Choroid plexus epithelial cell (primary cell): ENCODE measurements around the gene CARD6.
A peak's percentile ranks its signal among the peaks of the same experiment; 100 is the strongest.

ENCODE experiments used
- DNase-seq: peaks from one replicate; pipeline ENCODE4 v3.0.0-alpha.2; 2010; ENCODE audit warnings: low read depth
- H3K4me3 ChIP-seq: 2 replicates; pipeline ENCODE4 v1.5.1; 2011; ENCODE audit warnings: low read depth, mild to moderate bottlenecking, control low read depth, low read length, moderate library complexity
- CTCF ChIP-seq: conservative IDR thresholded peaks from 2 replicates; pipeline ENCODE4 v1.5.1; 2011; ENCODE audit warnings: low read depth, mild to moderate bottlenecking, control low read depth, inconsistent platforms, low read length, moderate library complexity

Gene CARD6

GRCh38 chr5:40831346-40832210 lies 9.6 kb upstream of the CARD6 start:
- no peak overlapping the region for H3K4me3 ChIP-seq
- TF ChIP-seq CTCF: no peak
- no peak for DNase-seq

DNA sequence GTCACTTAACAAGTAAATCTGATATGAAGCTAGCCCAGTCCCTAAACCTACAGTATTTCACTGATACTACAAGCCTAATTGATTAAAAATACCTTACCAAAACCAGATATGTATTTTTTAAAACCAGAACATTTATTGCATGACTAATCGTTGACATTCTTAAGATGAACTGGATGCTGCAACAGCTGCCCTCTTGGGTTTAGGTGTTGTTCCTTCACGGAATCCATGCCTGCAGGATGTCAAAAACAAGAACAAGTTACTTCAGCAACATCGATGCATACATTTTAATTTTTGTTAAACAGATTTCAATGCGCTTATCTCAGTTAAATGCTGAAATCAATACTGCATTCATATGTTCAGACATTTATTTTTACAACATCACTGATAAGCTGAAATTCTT lies 8.8 kb upstream of the CARD6 start:
- H3K4me3 ChIP-seq: no peak overlapping the region
- TF ChIP-seq CTCF: no peak
- DNase-seq: peak; percentile 66

DNA sequence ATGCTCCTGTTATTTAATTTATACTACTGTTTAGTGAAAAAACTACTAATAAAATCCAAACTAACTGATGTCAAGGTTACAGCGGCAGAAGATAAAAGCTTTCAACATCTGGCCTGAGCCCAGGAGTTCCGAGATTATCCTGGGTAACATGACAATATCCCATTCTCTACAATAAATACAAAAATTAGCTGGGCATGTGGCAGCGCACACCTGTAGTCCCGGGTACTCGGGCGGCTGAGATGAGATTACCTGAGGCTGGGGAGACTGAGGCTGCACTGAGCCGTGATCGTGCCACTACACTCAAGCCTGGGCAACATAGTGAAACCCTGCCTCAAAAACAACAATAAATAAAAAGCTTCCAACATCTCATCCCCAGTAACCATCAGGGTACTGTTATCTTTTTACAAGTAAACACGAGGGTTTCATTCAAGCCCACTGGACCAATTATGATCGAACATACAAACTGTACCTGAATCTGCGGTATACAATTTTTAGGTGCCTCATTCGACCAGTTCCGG lies 7.4 kb upstream of the CARD6 start:
- no peak for TF ChIP-seq CTCF
- no peak for DNase-seq
- peak overlapping the region; percentile 79 for H3K4me3 ChIP-seq

GRCh38 chr5:40834391-40834848 lies 6.7 kb upstream of the CARD6 start:
- peak; percentile 53 for DNase-seq
- TF ChIP-seq CTCF: no peak

GRCh38 chr5:40834849-40835787 lies 6.0 kb upstream of the CARD6 start, which contains the start of gene RPL37:
RPL37 (minus strand) TSS chr5:40835222; CDS start chr5:40835185, 37 bp downstream.
- DNase-seq: peak; percentile 98
- peak within 1 kb of the TSS; percentile 79 for H3K4me3 ChIP-seq
- TF ChIP-seq CTCF: no peak

More at GRCh38 chr5:40834391-40834848, 6.7 kb upstream of the CARD6 start:
- peak overlapping the region; percentile 79 for H3K4me3 ChIP-seq

DNA sequence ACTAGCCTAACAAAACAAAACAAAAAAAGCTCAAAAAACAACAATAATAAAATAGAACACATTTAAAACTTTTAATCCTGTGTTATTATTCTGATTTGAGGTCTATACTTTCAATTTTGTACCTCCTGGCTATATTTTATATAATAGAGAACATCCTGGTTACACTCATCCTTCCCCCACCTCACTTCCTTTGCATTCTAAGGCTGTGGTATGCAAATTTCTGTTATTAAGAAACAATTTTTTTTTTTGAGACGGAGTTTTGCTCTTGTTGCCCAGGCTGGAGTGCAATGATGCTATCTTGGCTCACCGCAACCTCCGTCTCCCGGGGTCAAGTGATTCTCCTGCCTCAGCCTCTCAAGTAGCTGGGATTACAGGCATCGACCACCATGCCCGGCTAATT lies 3.1 kb upstream of the CARD6 start:
- no peak overlapping the region for H3K4me3 ChIP-seq
- no peak for TF ChIP-seq CTCF
- no peak for DNase-seq
